ENCODE measurements around the gene STON2. TPM values are rescaled to one million over a fixed set of nuclear protein-coding genes. Genes with fewer than 3 reads are reported as not detected.
"Not testable (repeated sequence)": the region's sequence is repeated elsewhere in the genome, so short reads cannot be mapped to it uniquely, and the experiment has no call there.

The STON2 gene
- total RNA-seq, 1 donor from 2014 or later: 24.0 TPM

DNA sequence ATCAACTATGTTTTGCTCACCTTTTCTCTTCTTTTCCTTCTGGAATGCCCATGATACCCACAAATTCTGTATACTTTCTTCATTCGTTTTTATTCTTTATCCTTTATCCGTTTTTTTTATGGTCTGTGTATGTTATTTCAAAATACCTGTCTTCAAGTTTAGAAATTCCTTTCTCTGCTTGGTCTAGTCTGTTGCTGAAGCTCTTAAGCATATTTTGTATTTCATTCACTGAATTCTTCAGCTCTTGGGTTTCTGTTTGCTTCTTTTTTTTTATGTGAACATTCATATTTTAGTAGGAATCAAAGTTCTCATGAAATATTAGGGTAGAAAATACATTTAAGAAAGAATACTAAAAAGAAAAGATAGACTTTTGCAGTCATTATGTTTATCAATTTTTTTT is 156.6 kb downstream of the STON2 start:
- peaks cover 12% of the 10 kb centered on the region for H3K9me3 Mint-ChIP-seq
- peaks cover 2% of the 10 kb centered on the region for H3K4me1 Mint-ChIP-seq
- peaks cover 8% of the 10 kb centered on the region for H3K36me3 Mint-ChIP-seq (ENCODE audit: low read depth)
- TF ChIP-seq, protein P1, sequence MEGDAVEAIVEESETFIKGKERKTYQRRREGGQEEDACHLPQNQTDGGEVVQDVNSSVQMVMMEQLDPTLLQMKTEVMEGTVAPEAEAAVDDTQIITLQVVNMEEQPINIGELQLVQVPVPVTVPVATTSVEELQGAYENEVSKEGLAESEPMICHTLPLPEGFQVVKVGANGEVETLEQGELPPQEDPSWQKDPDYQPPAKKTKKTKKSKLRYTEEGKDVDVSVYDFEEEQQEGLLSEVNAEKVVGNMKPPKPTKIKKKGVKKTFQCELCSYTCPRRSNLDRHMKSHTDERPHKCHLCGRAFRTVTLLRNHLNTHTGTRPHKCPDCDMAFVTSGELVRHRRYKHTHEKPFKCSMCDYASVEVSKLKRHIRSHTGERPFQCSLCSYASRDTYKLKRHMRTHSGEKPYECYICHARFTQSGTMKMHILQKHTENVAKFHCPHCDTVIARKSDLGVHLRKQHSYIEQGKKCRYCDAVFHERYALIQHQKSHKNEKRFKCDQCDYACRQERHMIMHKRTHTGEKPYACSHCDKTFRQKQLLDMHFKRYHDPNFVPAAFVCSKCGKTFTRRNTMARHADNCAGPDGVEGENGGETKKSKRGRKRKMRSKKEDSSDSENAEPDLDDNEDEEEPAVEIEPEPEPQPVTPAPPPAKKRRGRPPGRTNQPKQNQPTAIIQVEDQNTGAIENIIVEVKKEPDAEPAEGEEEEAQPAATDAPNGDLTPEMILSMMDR (conservative IDR thresholded peaks at IDR 0.05): no peak
- no peaks in the 10 kb centered on the region for H3K27me3 Mint-ChIP-seq (ENCODE audit: low read depth)
- H3K27ac Mint-ChIP-seq (ENCODE audit: unreplicated experiment): no peak overlapping the region
- no peak overlapping the region for H3K4me3 Mint-ChIP-seq
- DNase-seq (ENCODE audit: low read depth, low spot score): no peak

DNA sequence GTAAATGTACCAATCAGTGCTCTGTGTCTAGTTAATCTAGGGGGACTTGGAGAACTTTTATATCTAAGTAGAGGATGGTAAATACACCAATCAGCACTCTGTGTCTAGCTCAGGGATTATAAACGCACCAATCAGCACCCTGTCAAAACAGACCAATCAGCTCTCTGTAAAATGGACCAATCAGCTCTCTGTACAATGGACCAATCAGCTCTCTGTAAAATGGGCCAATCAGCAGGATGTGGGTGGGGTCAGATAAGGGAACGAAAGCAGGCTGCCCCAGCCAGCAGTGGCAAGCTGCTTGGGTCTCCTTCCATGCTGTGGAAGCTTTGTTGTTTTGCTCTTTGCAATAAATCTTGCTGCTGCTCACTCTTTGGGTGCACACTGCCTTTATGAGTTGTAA is 163.3 kb downstream of the STON2 start:
- not testable (repeated sequence) for H3K9me3 Mint-ChIP-seq; H3K27me3 Mint-ChIP-seq (ENCODE audit: low read depth); H3K36me3 Mint-ChIP-seq (ENCODE audit: low read depth); H3K27ac Mint-ChIP-seq (ENCODE audit: unreplicated experiment); H3K4me3 Mint-ChIP-seq; H3K4me1 Mint-ChIP-seq; DNase-seq (ENCODE audit: low read depth, low spot score)

DNA sequence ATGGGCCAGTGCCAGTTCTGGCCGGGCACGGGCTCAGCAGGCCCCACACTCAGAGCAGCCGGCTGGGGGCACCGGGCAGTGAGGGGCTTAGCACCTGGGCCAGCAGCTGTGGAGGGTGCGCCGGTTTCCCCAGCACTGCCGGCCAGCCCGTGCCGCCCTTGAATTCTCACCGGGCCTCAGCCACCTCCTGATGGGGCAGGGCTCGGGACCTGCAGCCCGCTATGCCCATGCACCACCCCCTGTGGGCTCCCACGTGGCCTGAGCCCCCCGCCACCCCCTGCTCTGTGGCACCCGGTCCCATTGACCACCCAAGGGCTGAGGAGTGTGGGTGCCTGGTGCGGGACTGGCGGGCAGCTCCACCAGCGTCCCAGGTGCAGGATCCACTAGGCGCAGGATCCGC is 164.0 kb downstream of the STON2 start:
- no peaks in the 10 kb centered on the region for H3K36me3 Mint-ChIP-seq (ENCODE audit: low read depth)
- H3K9me3 Mint-ChIP-seq: peaks cover 9% of the 10 kb centered on the region
- DNase-seq (ENCODE audit: low read depth, low spot score): no peak
- no peaks in the 10 kb centered on the region for H3K27me3 Mint-ChIP-seq (ENCODE audit: low read depth)
- H3K27ac Mint-ChIP-seq (ENCODE audit: unreplicated experiment): no peak overlapping the region
- H3K4me3 Mint-ChIP-seq: no peak overlapping the region
- TF ChIP-seq, protein P1 (conservative IDR thresholded peaks at IDR 0.05): no peak
- peaks cover 6% of the 10 kb centered on the region for H3K4me1 Mint-ChIP-seq

DNA sequence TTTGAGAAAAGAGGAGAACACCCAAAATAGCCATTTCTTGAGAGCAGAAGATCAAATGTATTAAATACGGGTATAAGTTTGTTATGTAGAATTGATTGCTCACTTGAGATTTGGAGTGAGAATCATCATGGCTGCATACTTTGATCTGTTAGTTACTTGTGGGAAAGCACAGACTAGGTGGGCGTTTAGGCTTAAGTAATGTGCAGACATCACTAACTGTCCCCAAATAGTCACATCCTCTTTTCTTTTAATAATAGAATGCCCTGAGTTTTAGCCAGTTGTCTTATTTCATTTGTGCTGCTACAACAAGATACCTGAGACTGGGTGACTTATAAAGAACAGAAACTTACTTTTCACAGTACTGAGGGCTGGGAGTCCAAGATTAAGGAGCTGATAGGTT is 165.0 kb downstream of the STON2 start:
- Mint-ChIP-seq H3K27ac (ENCODE audit: unreplicated experiment) (no peak overlapping the region), H3K4me3 (no peak overlapping the region), H3K9me3 (peaks cover 11% of the 10 kb centered on the region), H3K27me3 (ENCODE audit: low read depth) (no peaks in the 10 kb centered on the region), H3K36me3 (ENCODE audit: low read depth) (peaks cover under 1% of the 10 kb centered on the region), H3K4me1 (peaks cover 6% of the 10 kb centered on the region)
- no peak for DNase-seq (ENCODE audit: low read depth, low spot score)
- TF ChIP-seq, protein P1 (conservative IDR thresholded peaks at IDR 0.05): no peak

DNA sequence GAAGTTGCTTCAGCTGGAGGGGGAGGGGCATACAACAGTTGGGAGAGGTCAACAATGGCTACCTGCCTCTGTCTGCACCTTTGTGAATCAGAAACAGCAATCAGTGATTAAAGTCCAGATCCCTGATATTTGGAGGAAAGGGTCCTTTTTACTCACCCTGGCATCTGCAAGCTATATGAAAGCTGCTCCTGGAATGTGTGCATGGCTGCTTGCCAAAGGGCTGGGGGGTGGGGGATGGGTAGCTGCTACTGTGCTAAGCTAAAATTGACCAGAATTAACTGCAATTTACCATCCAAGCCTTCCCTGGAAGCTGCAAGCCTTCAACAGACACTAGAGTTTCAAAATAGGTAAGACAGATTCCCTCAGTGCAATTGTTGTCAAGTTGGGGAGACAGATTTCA is 165.8 kb downstream of the STON2 start:
- DNase-seq (ENCODE audit: low read depth, low spot score): no peak
- Mint-ChIP-seq H3K4me1 (peaks cover 6% of the 10 kb centered on the region), H3K36me3 (ENCODE audit: low read depth) (peaks cover 2% of the 10 kb centered on the region), H3K27ac (ENCODE audit: unreplicated experiment) (no peak overlapping the region), H3K4me3 (no peak overlapping the region), H3K9me3 (peaks cover 13% of the 10 kb centered on the region), H3K27me3 (ENCODE audit: low read depth) (no peaks in the 10 kb centered on the region)
- TF ChIP-seq, protein P1 (conservative IDR thresholded peaks at IDR 0.05): no peak

DNA sequence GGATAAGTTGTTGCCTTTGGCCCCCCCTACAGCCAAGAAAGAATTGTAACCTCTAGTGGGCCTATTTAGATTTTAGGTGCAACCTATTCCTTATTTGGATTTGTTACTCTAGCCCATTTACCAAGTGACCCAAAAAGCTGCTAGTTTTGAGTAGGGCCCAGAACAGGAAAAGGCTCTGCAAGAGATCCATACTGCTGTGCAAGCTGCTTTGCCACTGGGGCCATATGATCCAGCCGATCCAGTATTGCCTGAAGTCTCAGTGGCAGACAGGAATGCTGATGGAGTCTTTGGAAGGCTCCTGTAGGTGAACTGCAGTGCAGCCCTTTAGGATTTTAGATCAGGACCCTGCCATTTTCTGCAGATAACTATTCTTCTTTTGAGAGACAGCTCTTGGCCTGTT is 166.5 kb downstream of the STON2 start:
- Mint-ChIP-seq H3K4me1 (peaks cover 4% of the 10 kb centered on the region), H3K4me3 (no peak overlapping the region), H3K9me3 (peaks cover 13% of the 10 kb centered on the region), H3K27me3 (ENCODE audit: low read depth) (no peaks in the 10 kb centered on the region), H3K36me3 (ENCODE audit: low read depth) (peaks cover 2% of the 10 kb centered on the region), H3K27ac (ENCODE audit: unreplicated experiment) (no peak overlapping the region)
- no peak for DNase-seq (ENCODE audit: low read depth, low spot score)
- TF ChIP-seq, protein P1 (conservative IDR thresholded peaks at IDR 0.05): no peak
